GM21619 (cell line): ENCODE data around the gene PHF10.

Experiments
- ATAC-seq: cut with Tn5 transposase; IDR thresholded peaks from one replicate; pipeline ENCODE4 v1.9.1; 2021; ENCODE audit not compliant: unreplicated experiment

PHF10 gene

DNA sequence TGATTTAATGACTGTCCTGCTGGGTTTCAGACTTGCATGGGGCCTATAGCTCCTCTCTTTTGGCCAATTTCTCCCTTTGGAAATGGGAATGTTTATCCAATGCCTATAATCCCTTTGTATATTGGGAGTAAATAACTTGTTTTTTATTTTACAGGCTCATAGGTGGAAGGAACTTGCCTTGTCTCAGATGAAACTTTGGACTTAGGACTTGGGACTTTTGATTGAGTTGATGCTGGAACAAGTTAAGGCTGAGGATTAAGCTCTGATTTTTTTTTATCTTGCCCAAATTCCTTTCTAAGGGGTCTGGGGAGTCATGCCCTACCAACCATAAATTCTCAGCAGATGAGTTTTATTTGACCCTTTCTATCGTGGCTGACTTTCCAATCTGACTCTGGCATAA, 46.0 kb downstream of the PHF10 start:
- ATAC-seq, result no peak

DNA sequence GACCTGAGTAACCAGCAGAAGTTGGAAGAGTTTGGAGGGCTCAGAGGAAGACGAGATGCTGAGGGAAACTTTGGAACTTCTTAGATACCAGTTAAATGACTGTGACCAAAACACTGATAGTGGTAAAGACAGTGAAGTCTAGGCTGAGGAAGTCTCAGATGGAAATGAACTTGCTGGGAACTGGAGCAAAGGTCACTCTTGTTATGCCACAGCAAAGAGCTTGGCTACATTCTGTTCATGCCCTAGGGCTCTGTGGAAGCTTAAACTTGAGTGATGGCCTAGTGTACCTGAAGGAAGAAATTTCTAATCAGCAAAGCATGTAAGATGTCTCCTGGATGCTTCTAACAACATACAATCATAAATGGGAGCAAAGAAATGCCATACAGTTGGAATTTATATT, 47.2 kb downstream of the PHF10 start:
- no peak for ATAC-seq

DNA sequence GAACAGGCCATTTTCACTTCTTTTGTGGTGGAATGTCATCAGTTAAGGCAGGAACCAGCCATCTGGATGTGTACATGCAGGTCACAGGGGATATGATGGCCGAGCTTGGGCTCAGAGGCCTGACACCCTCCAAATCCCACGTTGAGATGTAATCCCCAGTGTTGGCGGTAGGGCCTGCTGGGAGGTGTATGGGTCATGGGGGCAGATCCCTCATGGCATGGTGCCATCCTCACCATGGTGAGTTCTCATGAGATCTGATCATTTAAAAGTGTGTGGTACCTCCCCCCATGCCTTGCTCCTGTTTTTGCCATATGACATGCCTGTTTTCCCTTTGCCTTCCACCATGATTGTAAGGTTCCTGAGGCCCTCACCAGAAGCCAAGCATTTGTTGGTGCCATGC, 49.3 kb downstream of the PHF10 start:
- no peak for ATAC-seq

DNA sequence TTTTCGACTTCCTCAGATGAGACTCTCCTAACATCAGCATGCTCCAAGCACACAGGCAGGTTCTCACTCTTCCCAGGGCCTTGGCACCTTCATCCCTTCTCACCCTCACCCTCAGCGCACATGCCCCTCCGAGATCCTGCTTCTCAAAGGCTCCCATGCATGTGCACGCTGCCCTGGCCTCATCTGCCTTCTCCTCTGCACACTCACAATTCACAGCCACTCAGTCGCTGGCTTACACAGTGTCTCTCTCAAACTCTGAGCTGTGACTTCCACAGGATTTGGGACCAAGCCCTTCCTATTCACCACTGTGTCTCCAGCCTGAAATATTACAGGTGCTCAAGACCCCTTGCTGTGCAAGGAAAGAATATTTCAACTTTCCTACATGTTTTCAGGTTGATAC, 52.7 kb downstream of the PHF10 start:
- no peak for ATAC-seq

DNA sequence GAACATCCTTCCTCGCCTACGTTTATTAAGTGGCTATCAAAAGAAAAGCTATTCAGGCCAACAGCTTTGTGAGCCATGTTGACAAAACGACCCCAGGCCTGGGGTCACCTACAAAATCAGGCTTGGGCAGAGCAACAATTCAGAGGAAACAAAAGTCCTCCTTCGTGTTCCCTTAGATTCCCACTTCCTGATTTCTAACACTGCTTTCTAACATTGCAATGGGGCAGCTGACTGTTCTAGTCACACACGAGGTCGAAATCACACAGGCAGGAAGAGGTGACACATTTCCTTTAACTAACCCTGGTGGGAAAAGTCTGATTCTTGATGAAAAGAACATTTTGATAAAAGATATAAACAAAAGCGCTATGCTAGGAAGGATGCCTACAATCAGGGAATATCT, 54.4 kb downstream of the PHF10 start:
- ATAC-seq, result no peak

DNA sequence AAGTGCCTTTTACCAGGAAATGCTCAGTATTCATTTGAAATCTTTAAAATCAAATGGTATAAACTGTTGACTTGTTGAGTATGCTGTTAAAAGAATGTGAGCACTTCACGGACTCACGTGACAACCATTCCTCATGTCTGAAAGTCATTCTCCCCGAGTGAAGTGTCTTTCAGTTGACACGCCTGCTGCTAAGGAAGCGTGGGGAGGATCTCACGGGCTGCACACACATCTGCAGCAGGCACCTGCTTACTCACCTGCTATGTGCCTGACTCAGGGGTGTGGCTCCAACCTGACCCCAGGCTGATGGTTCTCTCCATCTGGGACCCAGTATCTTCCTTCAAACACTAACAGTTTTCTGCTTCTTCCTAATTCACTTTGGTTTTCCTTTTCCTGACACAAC, 55.2 kb downstream of the PHF10 start:
- no peak for ATAC-seq

DNA sequence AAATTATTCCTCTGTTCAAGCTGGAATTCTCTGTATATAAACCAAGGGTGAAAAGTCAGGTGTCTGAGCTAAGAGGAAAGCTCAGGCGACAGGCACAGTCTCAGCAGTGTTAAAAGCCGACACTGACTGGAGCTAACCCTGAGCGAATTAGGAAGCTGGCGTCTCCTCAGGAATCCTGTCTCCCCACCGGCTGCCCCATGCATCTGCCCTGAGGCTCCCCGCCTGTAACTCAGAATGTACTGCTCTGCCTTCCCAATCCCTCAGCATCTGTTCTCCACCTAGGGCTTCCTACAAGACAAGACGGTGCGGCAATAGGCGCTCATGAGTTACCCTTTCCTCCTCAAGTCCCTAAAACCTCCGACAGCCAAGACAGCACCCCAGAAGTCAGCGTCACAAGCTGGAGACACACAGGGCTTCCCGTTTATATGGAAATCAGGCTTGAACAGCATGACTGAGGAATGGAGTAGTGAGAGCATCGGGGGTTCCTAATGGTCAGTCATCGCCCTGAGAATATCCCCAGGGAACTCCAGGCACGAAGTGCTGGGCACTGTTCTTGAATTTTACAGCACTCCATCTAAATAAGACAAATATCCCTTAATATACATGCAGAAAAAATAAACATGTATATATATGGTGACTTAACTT, 56.0 kb downstream of the PHF10 start:
- no peak for ATAC-seq

DNA sequence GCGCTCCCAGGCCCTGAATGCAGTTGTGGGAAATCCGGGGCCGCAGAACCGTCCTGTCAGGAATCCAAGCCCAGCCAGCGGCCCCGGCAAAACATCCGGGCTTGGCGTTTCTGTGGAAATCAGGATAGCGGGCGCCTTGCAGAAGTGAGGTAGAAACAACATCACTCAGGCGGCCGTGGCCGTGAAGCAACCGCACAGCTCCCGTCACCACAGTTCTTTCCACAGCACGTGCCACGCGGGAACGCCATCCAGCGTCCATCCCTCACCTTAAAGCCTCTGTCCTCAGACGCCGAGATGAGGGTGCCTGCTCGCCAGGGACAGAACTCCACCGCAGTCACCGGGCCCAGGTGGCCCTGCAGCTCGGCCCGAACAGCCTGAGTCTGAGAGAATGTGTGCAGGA, 56.6 kb downstream of the PHF10 start:
- ATAC-seq, result no peak

DNA sequence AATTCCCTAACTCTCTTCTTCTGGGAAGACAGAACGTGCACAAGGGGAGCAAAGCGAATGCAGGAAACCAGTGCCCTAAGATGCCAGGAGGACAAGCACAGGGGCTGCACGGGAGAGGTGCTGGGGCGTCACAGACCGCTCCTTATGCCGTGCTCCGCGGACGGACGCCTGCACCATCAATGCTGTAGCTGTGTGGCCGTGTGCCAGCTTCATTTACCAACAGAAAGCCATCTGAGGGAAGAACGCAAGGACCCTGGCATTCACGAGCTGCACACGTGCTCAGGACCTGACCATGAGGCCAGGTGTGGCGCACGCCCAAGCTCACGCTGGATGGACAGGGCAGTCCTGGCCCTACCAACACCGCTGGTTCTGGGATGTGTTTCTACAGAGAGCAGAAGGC, 57.9 kb downstream of the PHF10 start:
- ATAC-seq, result no peak

DNA sequence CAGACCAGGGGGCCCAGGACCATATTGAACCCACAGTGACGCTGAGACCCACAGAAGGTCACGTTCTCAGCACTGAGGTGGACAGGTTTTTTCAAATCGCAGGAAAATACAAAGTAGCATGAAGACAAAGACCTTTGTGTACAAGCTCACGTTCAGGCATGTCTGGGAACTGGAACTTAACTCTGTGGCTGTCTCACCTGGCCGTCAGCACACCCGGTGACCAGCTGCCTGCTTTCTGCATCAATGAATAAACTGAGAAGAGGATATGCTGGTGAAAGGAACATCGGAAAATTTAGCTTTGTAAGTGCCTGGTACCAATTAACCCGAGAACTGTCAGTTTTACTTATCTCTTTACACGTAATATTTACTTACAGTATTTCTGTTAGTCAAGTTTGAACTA, 59.0 kb downstream of the PHF10 start:
- ATAC-seq, result no peak

DNA sequence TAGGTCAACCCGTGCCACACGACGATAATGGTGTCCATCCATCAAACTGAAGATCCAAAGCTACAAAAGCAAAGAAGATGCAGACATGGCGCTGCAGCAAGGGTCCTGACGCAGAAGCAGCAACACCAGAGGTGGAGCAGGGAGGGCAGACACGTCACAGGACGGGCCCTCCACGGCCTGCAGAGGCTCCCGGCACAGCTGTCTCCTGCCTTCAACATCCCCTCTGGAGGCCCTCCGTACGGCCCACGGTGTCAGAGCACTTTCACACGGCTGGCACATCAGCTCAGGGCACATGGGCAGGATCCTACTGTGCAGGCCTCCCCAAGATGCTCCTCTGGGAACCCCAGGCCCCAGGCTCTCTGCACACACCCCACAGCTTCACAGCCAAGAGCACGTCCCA, 60.1 kb downstream of the PHF10 start:
- no peak for ATAC-seq

DNA sequence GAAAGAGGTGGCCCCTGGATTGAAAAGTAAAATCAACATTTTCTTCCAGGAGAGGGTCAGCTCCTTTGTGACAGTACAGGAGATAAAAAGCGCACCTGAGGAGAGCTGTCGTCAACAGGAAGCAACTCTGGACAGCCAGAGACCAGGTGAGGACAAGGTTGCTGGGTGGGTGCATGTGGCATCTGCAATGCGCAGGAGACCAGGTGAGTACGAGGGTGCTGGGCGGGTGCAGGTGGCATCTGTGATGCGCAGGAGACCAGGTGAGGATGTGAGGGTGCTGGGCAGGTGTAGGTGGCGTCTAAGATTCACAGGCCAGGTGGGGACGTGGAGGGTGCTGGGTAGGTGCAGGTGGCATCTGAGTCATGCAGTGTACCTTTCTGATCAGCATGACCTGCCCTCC, 60.8 kb downstream of the PHF10 start:
- no peak for ATAC-seq

DNA sequence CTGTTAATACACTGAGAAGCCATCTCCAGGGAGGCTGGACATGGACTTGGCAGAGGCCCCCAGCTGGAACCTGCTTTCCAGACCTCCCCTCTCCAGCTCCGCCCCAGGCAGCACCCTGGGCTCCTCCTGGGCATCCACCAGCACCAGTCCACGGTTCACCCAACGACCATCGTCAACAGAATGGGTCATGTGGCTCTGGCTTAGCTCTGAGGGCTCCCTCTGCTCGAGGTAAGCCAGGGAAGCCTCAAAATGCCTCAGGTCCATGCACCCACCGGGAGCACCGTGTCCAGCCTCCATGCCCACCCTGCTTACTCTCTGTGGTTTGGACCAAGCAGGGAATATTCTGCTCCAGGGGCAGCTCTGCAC, 62.9 kb downstream of the PHF10 start:
- no peak for ATAC-seq

DNA sequence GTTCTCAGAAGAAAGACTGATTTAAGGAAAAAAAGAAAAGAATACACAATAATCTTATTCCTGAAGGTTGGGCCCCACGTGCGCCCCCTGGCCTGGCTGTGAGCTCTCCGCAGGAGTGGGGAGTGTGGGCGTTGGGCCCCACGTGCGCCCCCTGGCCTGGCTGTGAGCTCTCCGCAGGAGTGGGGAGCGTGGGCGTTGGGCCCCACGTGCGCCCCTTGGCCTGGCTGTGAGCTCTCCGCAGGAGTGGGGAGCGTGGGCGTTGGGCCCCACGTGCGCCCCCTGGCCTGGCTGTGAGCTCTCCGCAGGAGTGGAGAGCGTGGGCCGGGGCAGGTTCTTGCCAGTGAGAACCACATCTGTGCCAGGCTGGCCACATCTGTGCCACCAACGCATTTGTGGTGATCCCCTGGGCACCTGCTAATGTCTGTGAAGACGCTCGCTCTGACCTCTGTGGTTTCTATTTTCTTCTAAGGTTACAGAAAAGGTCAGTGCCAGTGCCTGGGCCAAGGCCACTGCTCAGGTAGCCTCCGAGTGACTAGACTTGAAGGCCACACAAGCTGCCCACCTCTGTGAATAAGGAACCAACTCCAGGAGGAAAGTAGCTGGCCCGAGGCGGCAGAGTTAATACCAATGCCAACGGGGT, 63.4 kb downstream of the PHF10 start:
- no peak for ATAC-seq

DNA sequence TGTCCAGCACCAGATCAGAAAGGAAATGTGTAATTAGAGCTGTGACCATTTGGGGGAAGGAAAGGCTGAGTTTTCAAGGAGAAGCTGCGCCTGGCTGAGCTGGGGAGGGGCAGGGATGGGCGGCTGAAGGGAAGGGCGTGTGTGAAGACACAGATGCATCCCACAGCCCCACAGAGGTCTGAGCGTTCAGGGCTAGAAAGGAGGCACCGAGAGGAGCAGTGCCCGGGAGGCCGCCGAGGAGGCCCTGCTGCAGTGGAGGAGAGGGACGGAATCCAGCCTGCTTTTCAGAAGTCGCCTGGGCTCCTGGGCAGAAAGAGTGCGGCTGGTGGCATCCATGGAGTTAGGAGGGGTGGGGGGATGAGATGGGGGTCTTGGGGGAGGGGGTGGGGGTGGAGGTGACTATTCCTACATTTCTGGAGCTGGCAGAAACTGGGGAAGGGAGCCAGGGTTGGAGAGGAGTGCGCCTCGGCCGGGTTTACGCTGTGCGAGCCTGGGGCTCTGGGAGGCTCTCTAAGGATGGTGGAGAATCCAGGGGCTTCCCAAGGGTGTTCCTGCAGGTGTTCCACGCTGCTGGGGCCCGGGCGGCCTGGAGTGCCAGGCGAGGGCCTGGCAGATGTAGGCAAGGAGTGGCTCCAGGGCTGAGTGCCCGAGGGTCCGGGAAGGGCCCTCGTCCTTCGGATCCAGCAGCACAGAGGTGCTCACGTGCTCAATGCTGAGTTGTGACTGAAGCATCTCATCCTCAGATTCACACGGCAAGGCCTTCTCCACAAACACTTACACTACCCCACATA, 64.3 kb downstream of the PHF10 start:
- no peak for ATAC-seq

DNA sequence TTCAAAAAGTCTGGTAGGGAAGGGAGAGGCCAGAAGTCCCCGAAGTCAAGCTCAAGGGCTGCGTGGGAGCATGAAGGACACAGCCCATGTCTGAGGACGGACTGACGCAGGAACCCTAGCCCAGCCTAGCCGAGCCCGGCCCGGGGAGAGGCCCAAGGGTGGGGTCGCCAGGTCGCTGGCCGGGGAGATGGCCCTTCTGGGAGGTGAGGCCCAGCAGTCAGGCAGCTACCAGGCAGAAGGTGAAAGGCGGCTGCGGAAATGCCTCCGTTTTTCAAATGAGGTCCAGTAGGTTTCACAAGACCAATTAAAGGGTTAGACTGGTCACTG, 67.1 kb downstream of the PHF10 start:
- no peak for ATAC-seq

DNA sequence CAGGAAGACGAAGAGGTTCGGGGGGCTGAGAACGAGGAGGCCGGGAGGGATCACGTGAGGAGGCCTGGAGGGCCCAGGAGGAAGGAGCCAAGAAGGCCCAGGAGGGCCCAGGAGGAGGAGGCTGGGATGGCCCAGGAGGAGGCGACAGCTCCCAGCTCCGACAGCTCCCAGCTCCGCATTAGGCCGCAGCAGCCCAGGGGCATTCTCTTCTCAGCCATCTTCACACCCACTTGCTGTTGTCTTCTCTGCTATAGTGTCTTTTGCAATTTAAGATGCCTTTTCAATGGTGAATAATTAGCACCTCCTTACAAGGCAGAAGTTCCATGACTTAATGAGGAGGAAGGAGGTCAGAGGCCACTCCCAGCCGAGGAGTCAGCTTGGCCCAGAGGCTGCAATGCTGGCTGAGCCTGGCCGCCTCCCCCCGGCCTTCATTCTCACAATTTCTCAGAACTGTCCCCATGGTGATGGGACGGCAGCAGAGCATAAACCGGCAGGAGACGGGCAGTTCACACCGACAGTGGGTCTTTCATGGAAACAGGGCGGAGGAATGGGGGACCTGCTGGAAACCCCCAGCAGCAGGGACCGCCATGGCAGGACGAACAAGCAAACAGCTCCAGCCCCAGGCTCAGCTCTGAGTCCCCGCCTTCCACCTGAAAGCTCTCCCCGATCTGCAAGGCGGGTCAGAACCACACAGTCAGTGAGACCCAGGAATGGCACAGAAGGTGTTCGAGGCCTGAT, 67.6 kb downstream of the PHF10 start:
- no peak for ATAC-seq

DNA sequence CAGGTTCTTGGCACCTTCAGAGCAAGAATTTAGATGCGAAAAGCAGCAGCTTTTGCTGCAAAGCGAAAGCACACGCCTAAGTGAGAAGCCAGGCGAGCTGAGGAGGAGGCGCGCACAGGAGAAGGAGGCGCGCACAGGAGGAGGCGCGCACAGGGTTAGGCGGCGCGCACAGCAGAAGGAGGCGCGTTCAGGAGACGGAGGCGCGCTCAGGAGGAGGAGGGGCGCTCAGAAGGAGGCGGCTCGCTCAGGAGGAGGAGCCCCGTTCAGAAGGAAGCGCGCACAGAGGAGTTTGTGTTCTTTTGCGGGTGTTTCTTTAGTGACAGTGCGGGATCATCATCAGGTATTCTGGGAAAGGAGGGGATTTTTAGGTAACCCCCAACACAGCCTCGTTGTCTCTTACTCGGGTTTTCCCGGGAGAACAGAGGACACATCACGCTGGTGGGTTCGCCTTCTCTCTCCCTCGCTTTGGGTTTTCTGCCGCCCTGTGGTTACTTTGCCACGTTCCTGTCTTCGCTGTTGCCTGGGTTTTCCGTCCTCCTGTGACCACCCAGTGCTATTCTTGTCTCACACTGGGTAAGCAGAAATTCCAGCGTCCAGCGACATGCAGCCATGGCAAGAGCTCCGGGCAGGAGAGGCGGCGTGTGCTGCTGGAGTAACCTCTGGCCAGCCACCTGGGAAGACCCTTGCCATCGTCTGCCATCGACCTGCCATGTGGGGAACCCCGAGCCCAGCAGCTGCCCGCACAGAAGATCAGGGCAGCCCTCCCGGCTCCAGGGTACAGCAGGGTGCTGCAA, 69.5 kb downstream of the PHF10 start:
- no peak for ATAC-seq
